Measurements from ENCODE around the gene DHRS7B. TPM values are rescaled to one million over a fixed set of nuclear protein-coding genes. Genes with fewer than 3 reads are reported as not detected.
A peak's percentile ranks its signal among the peaks of the same experiment; 100 is the strongest.

Gene DHRS7B
- total and polyA plus RNA-seq, 9 of the 15 experiments (the other 6 are each of a cell fraction or from before 2014, with no cell fraction given), result 8.0 to 30.7 (median 14.8) TPM

GRCh38 chr17:21232033-21232749 lies 105.4 kb downstream of the DHRS7B start (continued):
- TF ChIP-seq ADNP (tag; IDR thresholded peaks at IDR 0.05) (peak; percentile 68; the same call in 1 of the 2 replicates), ZNF695 (CRISPR knock-in tag; IDR thresholded peaks at IDR 0.05) (no peak), COPS2 (conservative IDR thresholded peaks at IDR 0.05) (no peak)
- TF ChIP-seq, protein P1, sequence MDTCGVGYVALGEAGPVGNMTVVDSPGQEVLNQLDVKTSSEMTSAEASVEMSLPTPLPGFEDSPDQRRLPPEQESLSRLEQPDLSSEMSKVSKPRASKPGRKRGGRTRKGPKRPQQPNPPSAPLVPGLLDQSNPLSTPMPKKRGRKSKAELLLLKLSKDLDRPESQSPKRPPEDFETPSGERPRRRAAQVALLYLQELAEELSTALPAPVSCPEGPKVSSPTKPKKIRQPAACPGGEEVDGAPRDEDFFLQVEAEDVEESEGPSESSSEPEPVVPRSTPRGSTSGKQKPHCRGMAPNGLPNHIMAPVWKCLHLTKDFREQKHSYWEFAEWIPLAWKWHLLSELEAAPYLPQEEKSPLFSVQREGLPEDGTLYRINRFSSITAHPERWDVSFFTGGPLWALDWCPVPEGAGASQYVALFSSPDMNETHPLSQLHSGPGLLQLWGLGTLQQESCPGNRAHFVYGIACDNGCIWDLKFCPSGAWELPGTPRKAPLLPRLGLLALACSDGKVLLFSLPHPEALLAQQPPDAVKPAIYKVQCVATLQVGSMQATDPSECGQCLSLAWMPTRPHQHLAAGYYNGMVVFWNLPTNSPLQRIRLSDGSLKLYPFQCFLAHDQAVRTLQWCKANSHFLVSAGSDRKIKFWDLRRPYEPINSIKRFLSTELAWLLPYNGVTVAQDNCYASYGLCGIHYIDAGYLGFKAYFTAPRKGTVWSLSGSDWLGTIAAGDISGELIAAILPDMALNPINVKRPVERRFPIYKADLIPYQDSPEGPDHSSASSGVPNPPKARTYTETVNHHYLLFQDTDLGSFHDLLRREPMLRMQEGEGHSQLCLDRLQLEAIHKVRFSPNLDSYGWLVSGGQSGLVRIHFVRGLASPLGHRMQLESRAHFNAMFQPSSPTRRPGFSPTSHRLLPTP (IDR thresholded peaks at IDR 0.05; ENCODE audit: borderline replicate concordance, extremely low read depth, insufficient read length), result no peak

GRCh38 chr17:21233581-21234347 lies 107.0 kb downstream of the DHRS7B start:
- CTCF ChIA-PET (ENCODE audit: low intra/inter-chr PET ratio), result no interaction called here
- Histone ChIP-seq H3K36me3 (ENCODE audit: control insufficient read depth, insufficient read depth, low read length) (no peaks in the 10 kb centered on the region), H3K9me3 (replicated peaks; ENCODE audit: control insufficient read depth, insufficient read depth, low read depth, low read length) (no peaks in the 10 kb centered on the region), H3K4me2 (ENCODE audit: insufficient read depth, low read length) (no peak overlapping the region), H3K27me3 (ENCODE audit: control insufficient read depth in 2 of 2, insufficient read depth in 2 of 2, low read length in 2 of 2) (no peaks in the 10 kb centered on the region), H3K27ac (ENCODE audit: extremely low read depth, low read depth, low read length) (no peak overlapping the region), H2AFZ (ENCODE audit: low read depth, low read length) (no peak overlapping the region), H3K9me1 (ENCODE audit: control insufficient read depth, insufficient read depth, low read length) (no peaks in the 10 kb centered on the region), H3K4me3 (no peak overlapping the region), H4K20me1 (replicated peaks; ENCODE audit: control insufficient read depth, insufficient read depth, low read length) (no peaks in the 10 kb centered on the region), H3K9ac (ENCODE audit: insufficient read depth in 1 of 2, low read depth in 2 of 2, low read length in 2 of 2) (no peak overlapping the region; a peak in 1 of 4 replicates), H3K4me1 (replicated peaks in 1 of 2; ENCODE audit: control insufficient read depth in 2 of 2, insufficient read depth in 2 of 2, low read length in 2 of 2) (no peaks in the 10 kb centered on the region; a peak in 1 of 5 replicates), H3K79me2 (ENCODE audit: control insufficient read depth, insufficient read depth, low read length) (no peaks in the 10 kb centered on the region)
- in situ Hi-C loops (cut with MboI) (no loop called here), intact Hi-C loops (cut with micrococcal nuclease) (no loop called here)
- TF ChIP-seq ZNF830 (CRISPR knock-in tag; IDR thresholded peaks at IDR 0.05) (no peak), CCAR2 (IDR thresholded peaks at IDR 0.05; ENCODE audit: low read depth, low read length) (no peak)
- no peak for DNase-seq (ENCODE audit: extremely low read depth in 1 of 4, low spot score in 3 of 4)
- no peak for ATAC-seq
- BruUV-seq (replicated peaks), result no TSS peak
- FAIRE-seq, result no peak
- whole genome bisulfite sequencing (ENCODE audit: insufficient coverage, low coverage, missing lambda C conversion rate), result 49% methylated on average over 7 of the region's 7 CpGs
- POLR2A ChIA-PET, result no interaction called here
